ENCODE measurements around the gene RFFL. TPM values are rescaled to one million over a fixed set of nuclear protein-coding genes. Genes with fewer than 3 reads are reported as not detected.
"Not testable (repeated sequence)": the region's sequence is repeated elsewhere in the genome, so short reads cannot be mapped to it uniquely, and the experiment has no call there.

RFFL gene, protein sequence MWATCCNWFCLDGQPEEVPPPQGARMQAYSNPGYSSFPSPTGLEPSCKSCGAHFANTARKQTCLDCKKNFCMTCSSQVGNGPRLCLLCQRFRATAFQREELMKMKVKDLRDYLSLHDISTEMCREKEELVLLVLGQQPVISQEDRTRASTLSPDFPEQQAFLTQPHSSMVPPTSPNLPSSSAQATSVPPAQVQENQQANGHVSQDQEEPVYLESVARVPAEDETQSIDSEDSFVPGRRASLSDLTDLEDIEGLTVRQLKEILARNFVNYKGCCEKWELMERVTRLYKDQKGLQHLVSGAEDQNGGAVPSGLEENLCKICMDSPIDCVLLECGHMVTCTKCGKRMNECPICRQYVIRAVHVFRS
- 10 to 100 TPM; 46.6 to 51.3 TPM for total RNA-seq

DNA sequence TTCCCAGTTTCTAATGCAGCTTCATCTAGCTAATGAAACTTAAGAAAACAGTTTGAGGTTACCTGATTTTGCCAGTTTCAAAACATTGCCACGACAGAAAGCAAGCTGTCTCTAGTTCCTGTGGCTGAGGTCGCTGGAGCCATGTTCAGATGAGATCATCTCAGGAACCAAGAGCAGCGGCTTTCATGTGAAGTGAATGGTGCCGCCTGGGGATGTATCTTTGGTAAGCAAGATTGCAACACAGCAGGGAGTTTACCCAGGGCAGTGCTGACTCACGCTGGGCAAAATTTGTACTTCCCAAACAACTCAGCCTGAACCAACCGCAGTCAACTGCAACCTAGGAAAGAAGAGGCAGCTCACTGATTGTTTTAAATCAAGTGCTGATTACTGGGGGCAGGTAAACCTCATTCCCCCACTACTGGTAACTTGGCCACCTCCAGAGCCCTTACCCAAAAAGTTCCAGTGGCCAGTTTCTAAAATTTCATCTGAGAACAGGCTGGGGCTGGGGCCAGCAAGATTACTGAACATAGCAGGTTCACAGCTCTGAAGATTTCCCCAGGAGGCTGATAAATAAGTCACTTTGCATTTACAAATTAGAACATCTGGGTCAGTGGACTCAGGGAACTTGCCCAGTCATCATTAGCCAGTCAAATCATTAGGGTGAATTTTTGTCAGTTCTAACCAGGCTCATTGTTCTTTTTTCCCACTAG lies at the start of gene RFFL:
Gene RFFL, minus strand, starts transcription at position 194 of the 710 bp plus-strand sequence. CDS start 37,154 bp downstream, outside the sequence.
- 17% methylated on average over 6 of the region's 6 CpGs for WGBS
- Histone ChIP-seq H3K36me3 (no peaks in the 10 kb centered on the region), H3K27ac (peak within 1 kb of the TSS; percentile 77 to 79), H3K4me3 (peak within 1 kb of the TSS; percentile 7 to 14), H3K27me3 (replicated peaks; ENCODE audit: insufficient read depth) (no peaks in the 10 kb centered on the region), H3K9me3 (no peaks in the 10 kb centered on the region), H3K4me1 (replicated peaks) (peaks cover 12% of the 10 kb centered on the region)
- peak; percentile 96 for DNase-seq (ENCODE audit: low spot score)
- TF ChIP-seq CTCF (IDR thresholded peaks at IDR 0.05): peak in 3 of 4 experiments; percentile 19 to 61 (median 34)
- TF ChIP-seq POLR2AphosphoS5 (IDR thresholded peaks at IDR 0.05): peak; percentile 93
- no peak for TF ChIP-seq POLR2A (IDR thresholded peaks at IDR 0.05)
- intact Hi-C loops (cut with DNase I): loop anchor here (1.0 to 5.0 kb wide), 2 partner anchors 41 to 82 kb away; no protein-coding TSS in a partner anchor

GRCh38 chr17:35110791-35111190 lies 47.3 kb upstream of the RFFL start:
- H3K27me3 ChIP-seq (replicated peaks; ENCODE audit: insufficient read depth); intact Hi-C loops (cut with DNase I); DNase-seq (ENCODE audit: low spot score); H3K4me1 ChIP-seq (replicated peaks); H3K4me3 ChIP-seq; H3K36me3 ChIP-seq; H3K9me3 ChIP-seq; H3K27ac ChIP-seq: not testable (repeated sequence)
- WGBS: 98% methylated on average over 17 of the region's 17 CpGs

GRCh38 chr17:35104844-35105450 lies 41.4 kb upstream of the RFFL start:
- WGBS: 98% methylated on average over 5 of the region's 5 CpGs
- no peak overlapping the region for H3K4me3 ChIP-seq
- H3K36me3 ChIP-seq: no peaks in the 10 kb centered on the region
- no peaks in the 10 kb centered on the region for H3K9me3 ChIP-seq
- H3K27me3 ChIP-seq (replicated peaks; ENCODE audit: insufficient read depth): no peaks in the 10 kb centered on the region
- no peak overlapping the region for H3K27ac ChIP-seq
- DNase-seq (ENCODE audit: low spot score): no peak
- no peaks in the 10 kb centered on the region for H3K4me1 ChIP-seq (replicated peaks)
- TF ChIP-seq POLR2AphosphoS5 (IDR thresholded peaks at IDR 0.05): no peak
- intact Hi-C loops (cut with DNase I): no loop called here

GRCh38 chr17:35103271-35103670 lies 39.8 kb upstream of the RFFL start:
- Histone ChIP-seq H3K4me3 (no peak overlapping the region), H3K9me3 (no peaks in the 10 kb centered on the region), H3K27me3 (replicated peaks; ENCODE audit: insufficient read depth) (no peaks in the 10 kb centered on the region), H3K36me3 (peaks cover 0 to 5% of the 10 kb centered on the region in 2 donors), H3K27ac (no peak overlapping the region), H3K4me1 (replicated peaks) (no peaks in the 10 kb centered on the region)
- TF ChIP-seq POLR2AphosphoS5 (IDR thresholded peaks at IDR 0.05): no peak
- TF ChIP-seq CTCF (IDR thresholded peaks at IDR 0.05): no peak
- TF ChIP-seq POLR2A (IDR thresholded peaks at IDR 0.05): no peak
- 89% methylated on average over 5 of the region's 5 CpGs for WGBS
- intact Hi-C loops (cut with DNase I): no loop called here
- DNase-seq (ENCODE audit: low spot score): no peak

DNA sequence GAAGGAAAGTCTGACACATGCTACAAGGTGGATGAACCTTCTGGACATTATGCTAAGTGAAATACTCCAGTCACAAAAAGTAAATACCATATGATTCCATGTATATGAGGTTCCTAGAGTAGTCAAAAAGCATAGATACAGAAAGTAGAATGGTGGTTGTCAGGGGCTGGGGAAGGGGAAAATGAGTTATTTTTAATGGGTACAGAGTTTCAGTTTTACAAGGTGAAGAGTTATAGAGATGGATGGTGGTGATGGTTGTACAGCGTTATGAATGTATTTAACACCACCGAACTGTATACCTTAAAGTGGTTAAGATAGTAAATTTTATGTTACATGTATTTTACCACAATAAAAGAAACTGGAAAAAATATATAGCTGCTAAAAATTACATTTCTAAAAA lies 38.2 kb upstream of the RFFL start:
- H3K9me3 ChIP-seq: no peaks in the 10 kb centered on the region
- H3K27ac ChIP-seq: no peak overlapping the region
- intact Hi-C loops (cut with DNase I): no loop called here
- no peaks in the 10 kb centered on the region for H3K4me1 ChIP-seq (replicated peaks)
- H3K4me3 ChIP-seq: no peak overlapping the region
- no peak for TF ChIP-seq CTCF (IDR thresholded peaks at IDR 0.05)
- H3K27me3 ChIP-seq (replicated peaks; ENCODE audit: insufficient read depth): no peaks in the 10 kb centered on the region
- peaks cover 0 to 5% of the 10 kb centered on the region in 2 donors for H3K36me3 ChIP-seq
- DNase-seq (ENCODE audit: low spot score): no peak
- 92% methylated on average over 2 of the region's 2 CpGs for WGBS

All from prostate gland (tissue), 2 donors.